Fibroblast of pulmonary artery (primary cell): Measurements from ENCODE around the gene SNN.

Experiments used
- DNase-seq: peaks from one replicate; pipeline ENCODE4 v3.0.0-alpha.2; 2010; ENCODE audit warnings: low read depth
- H3K4me3 ChIP-seq: replicated peaks from 2 replicates; pipeline ENCODE4 v1.5.1; 2011; ENCODE audit warnings: low read depth, mild to moderate bottlenecking, control low read depth, low read length, moderate library complexity
- CTCF ChIP-seq: IDR thresholded peaks from 2 replicates; pipeline ENCODE4 v1.5.1; 2011; ENCODE audit warnings: mild to moderate bottlenecking, control low read depth, low read length, inconsistent platforms; ENCODE audit errors: missing control alignments

SNN gene

GRCh38 chr16:11667824-11668622 is at the start of gene SNN:
TSS of gene SNN (plus strand) at chr16:11668455. CDS start at chr16:11676060, 7,605 bp downstream.
- peak within 1 kb of the TSS; percentile 72 for H3K4me3 ChIP-seq
- DNase-seq: peak; percentile 77
- TF ChIP-seq CTCF: no peak

GRCh38 chr16:11619327-11619851 is 48.9 kb upstream of the SNN start:
- H3K4me3 ChIP-seq: no peak overlapping the region
- no peak for TF ChIP-seq CTCF
- DNase-seq: no peak

- H3K4me3 ChIP-seq: no peak overlapping the region
- DNase-seq: no peak
- TF ChIP-seq CTCF: no peak
These were observed 47.8 kb upstream of the SNN start for GRCh38 chr16:11620243-11621003.

- DNase-seq: no peak
- H3K4me3 ChIP-seq: no peak overlapping the region
- TF ChIP-seq CTCF: no peak
These were observed 46.7 kb upstream of the SNN start for GRCh38 chr16:11621539-11621919.

- TF ChIP-seq CTCF: no peak
- no peak overlapping the region for H3K4me3 ChIP-seq
- no peak for DNase-seq
These were observed 46.2 kb upstream of the SNN start for GRCh38 chr16:11621920-11622651.

GRCh38 chr16:11624205-11624604 is 44.0 kb upstream of the SNN start:
- TF ChIP-seq CTCF: no peak
- H3K4me3 ChIP-seq: no peak overlapping the region
- DNase-seq: no peak
